Uterus (tissue), 4 donors: ENCODE data around the gene FCHSD2. TPM values are rescaled to one million over a fixed set of nuclear protein-coding genes. Genes with fewer than 3 reads are reported as not detected.

ENCODE experiments used
- DNase-seq, 2 donors: peaks; one replicate each; pipeline ENCODE4 v3.0.0-alpha.2; 2019 to 2020
- H3K27ac ChIP-seq, 2 donors: fragments of 200-600 bp; sonication (generic); 1 replicate in 1 of 2; 2 replicates in 1 of 2; pipeline ENCODE4 v1.5.1; 2016 to 2018
- H3K27me3 ChIP-seq, 2 donors: fragments of 200-600 bp; sonication (generic); one replicate each; pipeline ENCODE4 v1.5.1; 2018 to 2019; ENCODE audit warnings: control low read depth in 1 of 2
- H3K36me3 ChIP-seq, 2 donors: fragments of 200-600 bp; sonication (generic); one replicate each; pipeline ENCODE4 v1.5.1; 2019; ENCODE audit warnings: control low read depth in 1 of 2
- H3K4me1 ChIP-seq, 2 donors: fragments of 200-600 bp; sonication (generic); one replicate each; pipeline ENCODE4 v1.5.1; 2018 to 2019; ENCODE audit warnings: control low read depth in 1 of 2
- H3K4me3 ChIP-seq, 2 donors: fragments of 200-600 bp; sonication (generic); 1 replicate in 1 of 2; 2 replicates in 1 of 2; pipeline ENCODE4 v1.5.1; 2018 to 2019; ENCODE audit warnings: mild to moderate bottlenecking in 1 of 2
- H3K9me3 ChIP-seq, 2 donors: fragments of 200-600 bp; sonication (generic); one replicate each; pipeline ENCODE4 v1.5.1; 2019; ENCODE audit warnings: control low read depth in 1 of 2
- CTCF ChIP-seq, 4 experiments: fragments of 200-600 bp in 2 of 4; fragments of 450-650 bp in 2 of 4; sonication (generic) in 2 of 4; IDR thresholded peaks; one replicate each; pipeline ENCODE4 v1.5.1; 2016 to 2019; ENCODE audit warnings: antibody characterized with exemption in 4 of 4, mild to moderate bottlenecking in 2 of 4, moderate library complexity in 1 of 4
- POLR2A ChIP-seq, 2 donors: fragments of 450-650 bp; IDR thresholded peaks; one replicate each; pipeline ENCODE4 v1.6.1; 2016; ENCODE audit warnings: antibody characterized with exemption in 2 of 2, mild to moderate bottlenecking in 1 of 2, moderate library complexity in 1 of 2
- intact Hi-C: fragments of 100-400 bp; cut with DNase I; formaldehyde crosslinking; loops from one replicate; pipeline ENCODE4 v1.15.1; 2023; ENCODE audit warnings: low total_unique reads
- total RNA-seq, 4 donors: library from RNA; depleted of rRNA in 3 of 4; stranded (reverse); fragments of >200 nt in 3 of 4; gene quantifications; one replicate each; pipeline versions ENCODE4 v1.1.0 to v1.2.4, GENCODE V29; 2014 to 2023
- donor health status: DM: yes; HTN: yes; CAD: no.

Gene FCHSD2
- total RNA-seq, 4 donors from 2014 or later, result 13.6 to 73.9 (median 27.7) TPM

GRCh38 chr11:72950685-72951084 is 191.4 kb downstream of the FCHSD2 start:
- H3K4me3 ChIP-seq, result no peak overlapping the region
- no peak overlapping the region for H3K27ac ChIP-seq
- TF ChIP-seq POLR2A (IDR thresholded peaks at IDR 0.05) (no peak), CTCF (IDR thresholded peaks at IDR 0.05) (no peak)
- H3K4me1 ChIP-seq, result no peaks in the 10 kb centered on the region
- no peaks in the 10 kb centered on the region for H3K27me3 ChIP-seq
- no peaks in the 10 kb centered on the region for H3K36me3 ChIP-seq
- no peaks in the 10 kb centered on the region for H3K9me3 ChIP-seq
- DNase-seq, result no peak
- intact Hi-C loops, result no loop called here

GRCh38 chr11:72947229-72947628 is 194.9 kb downstream of the FCHSD2 start:
- no peak overlapping the region for H3K4me3 ChIP-seq
- no peak for DNase-seq
- H3K36me3 ChIP-seq, result no peaks in the 10 kb centered on the region
- no peaks in the 10 kb centered on the region for H3K27me3 ChIP-seq
- intact Hi-C loops, result no loop called here
- H3K9me3 ChIP-seq, result no peaks in the 10 kb centered on the region
- H3K4me1 ChIP-seq, result no peaks in the 10 kb centered on the region
- no peak overlapping the region for H3K27ac ChIP-seq
- TF ChIP-seq CTCF (IDR thresholded peaks at IDR 0.05) (no peak), POLR2A (IDR thresholded peaks at IDR 0.05) (no peak)

- no peaks in the 10 kb centered on the region for H3K36me3 ChIP-seq
- H3K4me1 ChIP-seq, result no peaks in the 10 kb centered on the region
- no peak overlapping the region for H3K27ac ChIP-seq
- no peaks in the 10 kb centered on the region for H3K9me3 ChIP-seq
- TF ChIP-seq POLR2A (IDR thresholded peaks at IDR 0.05) (no peak), CTCF (IDR thresholded peaks at IDR 0.05) (no peak)
- H3K27me3 ChIP-seq, result no peaks in the 10 kb centered on the region
- DNase-seq, result no peak
- no peak overlapping the region for H3K4me3 ChIP-seq
- intact Hi-C loops, result no loop called here
Measured at GRCh38 chr11:72943664-72944063, 198.5 kb downstream of the FCHSD2 start.

GRCh38 chr11:72940417-72940816 is 201.7 kb downstream of the FCHSD2 start:
- Histone ChIP-seq H3K4me1 (no peaks in the 10 kb centered on the region), H3K27me3 (no peaks in the 10 kb centered on the region), H3K4me3 (no peak overlapping the region), H3K9me3 (no peaks in the 10 kb centered on the region), H3K27ac (no peak overlapping the region), H3K36me3 (no peaks in the 10 kb centered on the region)
- intact Hi-C loops, result no loop called here
- no peak for DNase-seq
- TF ChIP-seq POLR2A (IDR thresholded peaks at IDR 0.05), result no peak
- TF ChIP-seq CTCF (IDR thresholded peaks at IDR 0.05), result no peak

GRCh38 chr11:72939031-72939430 is 203.1 kb downstream of the FCHSD2 start:
- intact Hi-C loops, result no loop called here
- Histone ChIP-seq H3K9me3 (no peaks in the 10 kb centered on the region), H3K36me3 (no peaks in the 10 kb centered on the region), H3K4me3 (no peak overlapping the region), H3K4me1 (no peaks in the 10 kb centered on the region), H3K27ac (no peak overlapping the region), H3K27me3 (no peaks in the 10 kb centered on the region)
- no peak for TF ChIP-seq CTCF (IDR thresholded peaks at IDR 0.05)
- no peak for TF ChIP-seq POLR2A (IDR thresholded peaks at IDR 0.05)
- no peak for DNase-seq
